HEK293T (cell line): Measurements from ENCODE around the gene C16orf82.

Experiments
- BHLHE40 ChIP-seq: fragments of 450-650 bp; IDR thresholded peaks from 2 replicates; pipeline ENCODE4 v1.6.1; 2016; ENCODE audit warnings: mild to moderate bottlenecking, moderate library complexity, borderline replicate concordance
- ELF4 ChIP-seq: fragments of 450-650 bp; IDR thresholded peaks from 2 replicates; pipeline ENCODE4 v1.6.1; 2017; ENCODE audit warnings: antibody characterized with exemption
- FOXK2 ChIP-seq: fragments of 450-650 bp; IDR thresholded peaks from 2 replicates; pipeline ENCODE4 v1.6.1; 2016; ENCODE audit warnings: mild to moderate bottlenecking
- FOXM1 ChIP-seq: fragments of 450-650 bp; IDR thresholded peaks from 2 replicates; pipeline ENCODE4 v1.6.1; 2017; ENCODE audit warnings: mild to moderate bottlenecking, borderline replicate concordance
- HDGF ChIP-seq: fragments of 450-650 bp; IDR thresholded peaks from 2 replicates; pipeline ENCODE4 v1.6.1; 2017; ENCODE audit warnings: antibody characterized with exemption, borderline replicate concordance
- NFRKB ChIP-seq: fragments of 450-650 bp; IDR thresholded peaks from 2 replicates; pipeline ENCODE4 v1.6.1; 2016; ENCODE audit warnings: mild to moderate bottlenecking, moderate library complexity
- SP1 ChIP-seq: fragments of 450-650 bp; IDR thresholded peaks from 2 replicates; pipeline ENCODE4 v1.6.1; 2017

DNA sequence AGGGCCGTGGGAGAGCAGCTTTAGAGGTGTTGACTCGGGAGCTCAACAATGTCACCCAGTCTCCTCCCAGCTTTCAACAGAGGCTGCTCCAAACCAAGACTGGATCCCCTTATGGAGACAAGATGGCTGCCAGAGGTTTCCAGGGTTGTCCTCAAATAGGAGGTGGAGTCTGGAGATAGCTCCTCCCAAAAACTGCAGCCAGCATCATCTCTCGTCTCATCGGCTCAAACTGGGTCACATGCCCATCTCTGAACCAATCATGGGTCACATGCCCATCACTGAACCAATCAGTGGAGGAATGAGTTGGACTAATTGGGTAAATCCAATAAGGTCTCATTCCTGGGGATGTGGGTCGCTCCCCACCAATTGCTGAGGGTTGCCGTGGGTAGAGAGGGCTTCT, 41.1 kb upstream of the C16orf82 start:
- TF ChIP-seq BHLHE40 (no peak), NFRKB (no peak), HDGF (no peak), ELF4 (no peak), SP1 (no peak), FOXK2 (no peak), FOXM1 (no peak)
